ENCODE measurements around the gene DIAPH2.

Gene DIAPH2

GRCh38 chrX:96824166-96824565 lies 139.5 kb downstream of the DIAPH2 start:
- Histone ChIP-seq H3K27me3 (replicated peaks) (no peaks in the 10 kb centered on the region), H3K4me3 (ENCODE audit: low read depth, low read length) (no peak overlapping the region)

GRCh38 chrX:96833333-96833732 lies 148.7 kb downstream of the DIAPH2 start:
- in situ Hi-C loops (cut with HindIII; ENCODE audit: low pct_ligation_motif_present, low sequenced_read_pairs): no loop called here
- Histone ChIP-seq H3K36me3 (replicated peaks) (no peaks in the 10 kb centered on the region), H3K27ac (no peak overlapping the region), H3K27me3 (replicated peaks) (no peaks in the 10 kb centered on the region), H3K4me3 (ENCODE audit: low read depth, low read length) (no peak overlapping the region)
- no peak for TF ChIP-seq CTCF (IDR thresholded peaks at IDR 0.05; ENCODE audit: low read depth, low read length, missing control alignments)
- DNase-seq: no peak

More at GRCh38 chrX:96824166-96824565, 139.5 kb downstream of the DIAPH2 start:
- TF ChIP-seq CTCF (IDR thresholded peaks at IDR 0.05; ENCODE audit: low read depth, low read length, missing control alignments): no peak
- no peak for DNase-seq
- H3K36me3 ChIP-seq (replicated peaks): no peaks in the 10 kb centered on the region
- in situ Hi-C loops (cut with HindIII; ENCODE audit: low pct_ligation_motif_present, low sequenced_read_pairs): no loop called here
- H3K27ac ChIP-seq: no peak overlapping the region

DNA sequence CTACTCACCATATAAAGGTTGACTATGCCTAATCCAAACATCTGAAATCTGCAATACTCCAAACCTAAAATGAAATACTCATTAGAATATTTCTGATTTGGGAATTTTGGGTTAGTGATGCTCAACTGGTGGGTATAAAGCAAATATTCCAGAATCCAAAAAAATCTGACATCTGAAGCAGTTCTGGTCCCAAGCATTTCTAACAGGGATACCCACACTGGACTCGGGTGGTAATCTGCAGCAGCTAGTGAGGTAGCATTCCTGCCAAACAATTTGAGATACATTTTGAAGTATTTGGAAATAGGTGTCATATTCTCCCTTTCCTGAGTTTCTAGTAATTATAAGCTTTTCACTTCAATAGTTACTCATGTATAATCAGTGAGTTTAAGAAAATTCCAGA lies 149.5 kb downstream of the DIAPH2 start:
- in situ Hi-C loops (cut with HindIII; ENCODE audit: low pct_ligation_motif_present, low sequenced_read_pairs): no loop called here
- Histone ChIP-seq H3K36me3 (replicated peaks) (no peaks in the 10 kb centered on the region), H3K27me3 (replicated peaks) (no peaks in the 10 kb centered on the region), H3K27ac (no peak overlapping the region), H3K4me3 (ENCODE audit: low read depth, low read length) (no peak overlapping the region)
- no peak for TF ChIP-seq CTCF (IDR thresholded peaks at IDR 0.05; ENCODE audit: low read depth, low read length, missing control alignments)
- DNase-seq: no peak

GRCh38 chrX:96835660-96836289 lies 151.1 kb downstream of the DIAPH2 start:
- DNase-seq: no peak
- Histone ChIP-seq H3K27me3 (replicated peaks) (no peaks in the 10 kb centered on the region), H3K36me3 (replicated peaks) (no peaks in the 10 kb centered on the region), H3K27ac (no peak overlapping the region), H3K4me3 (ENCODE audit: low read depth, low read length) (no peak overlapping the region)
- in situ Hi-C loops (cut with HindIII; ENCODE audit: low pct_ligation_motif_present, low sequenced_read_pairs): no loop called here
- no peak for TF ChIP-seq CTCF (IDR thresholded peaks at IDR 0.05; ENCODE audit: low read depth, low read length, missing control alignments)

DNA sequence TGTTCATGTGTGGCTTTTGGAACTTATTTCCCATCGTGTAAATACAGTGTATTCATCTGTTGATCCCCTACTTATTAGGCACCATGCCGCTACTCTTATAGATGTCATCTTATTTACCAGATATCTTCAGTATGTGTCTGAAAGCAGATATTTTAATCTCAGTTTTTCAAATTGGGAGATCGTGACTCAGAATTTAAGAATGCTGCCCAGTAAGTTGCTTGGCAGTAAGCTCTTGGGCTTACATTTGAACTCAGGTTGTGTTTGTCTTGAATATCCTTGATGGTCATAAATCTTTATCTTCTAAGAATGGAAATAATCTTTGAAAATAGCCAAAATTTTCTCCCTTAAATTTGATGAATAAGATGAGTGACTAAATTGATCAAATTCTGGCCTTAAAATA lies 153.2 kb downstream of the DIAPH2 start:
- Histone ChIP-seq H3K27ac (no peak overlapping the region), H3K36me3 (replicated peaks) (no peaks in the 10 kb centered on the region), H3K27me3 (replicated peaks) (no peaks in the 10 kb centered on the region), H3K4me3 (ENCODE audit: low read depth, low read length) (no peak overlapping the region)
- DNase-seq: no peak
- in situ Hi-C loops (cut with HindIII; ENCODE audit: low pct_ligation_motif_present, low sequenced_read_pairs): no loop called here
- TF ChIP-seq CTCF (IDR thresholded peaks at IDR 0.05; ENCODE audit: low read depth, low read length, missing control alignments): no peak

GRCh38 chrX:96838537-96838936 lies 153.9 kb downstream of the DIAPH2 start:
- no peaks in the 10 kb centered on the region for H3K36me3 ChIP-seq (replicated peaks)
- in situ Hi-C loops (cut with HindIII; ENCODE audit: low pct_ligation_motif_present, low sequenced_read_pairs): no loop called here
- no peak overlapping the region for H3K4me3 ChIP-seq (ENCODE audit: low read depth, low read length)
- H3K27me3 ChIP-seq (replicated peaks): no peaks in the 10 kb centered on the region
- H3K27ac ChIP-seq: no peak overlapping the region
- no peak for DNase-seq
- no peak for TF ChIP-seq CTCF (IDR thresholded peaks at IDR 0.05; ENCODE audit: low read depth, low read length, missing control alignments)

Measured in brain microvascular endothelial cell (primary cell).